Esophagus squamous epithelium (tissue), 5 donors: ENCODE data around the gene EGFL8. TPM values are rescaled to one million over a fixed set of nuclear protein-coding genes. Genes with fewer than 3 reads are reported as not detected.

Experiments used
- DNase-seq: peaks from one replicate; lab custom pipeline; 2025; lab: John Stamatoyannopoulos, UW
- H3K27ac ChIP-seq, 4 donors: fragments of 200-600 bp; sonication (generic); one replicate each; pipeline ENCODE4 v1.5.1; 2016 to 2019; ENCODE audit warnings: mild to moderate bottlenecking in 1 of 4
- H3K27me3 ChIP-seq, 4 donors: fragments of 200-600 bp; sonication (generic); 1 replicate in 3 of 4; 2 replicates in 1 of 4; pipeline versions ENCODE4 v1.5.1 to v1.6.0; 2017 to 2021; ENCODE audit warnings: antibody characterized with exemption in 1 of 4
- H3K36me3 ChIP-seq, 3 donors: fragments of 200-600 bp; sonication (generic); one replicate each; pipeline ENCODE4 v1.5.1; 2016 to 2019
- H3K4me1 ChIP-seq, 3 donors: fragments of 200-600 bp; sonication (generic); one replicate each; pipeline ENCODE4 v1.5.1; 2017 to 2019
- H3K4me3 ChIP-seq, 4 donors: fragments of 200-600 bp; sonication (generic); 1 replicate in 3 of 4; 2 replicates in 1 of 4; pipeline ENCODE4 v1.5.1; 2016 to 2019; ENCODE audit warnings: mild to moderate bottlenecking in 2 of 4, moderate library complexity in 1 of 4
- H3K9me3 ChIP-seq, 3 donors: fragments of 200-600 bp; sonication (generic); one replicate each; pipeline ENCODE4 v1.5.1; 2016 to 2019
- POLR2A ChIP-seq, 4 donors: fragments of 450-650 bp; IDR thresholded peaks; one replicate each; pipeline ENCODE4 v1.6.1; 2017; ENCODE audit warnings: antibody characterized with exemption in 4 of 4, mild to moderate bottlenecking in 4 of 4, moderate library complexity in 3 of 4
- WGBS, 2 donors: methylation state at CpG; one replicate each; pipeline ENCODE4 v1.1.5; 2018; 5-methylcytosine and 5-hydroxymethylcytosine counted together
- intact Hi-C: fragments of 100-400 bp; cut with DNase I; formaldehyde crosslinking; loops from one replicate; pipeline ENCODE4 v1.15.0; 2022
- total RNA-seq, 4 donors: library from RNA; depleted of rRNA; stranded (reverse); fragments of >200 nt; gene quantifications; one replicate each; pipeline ENCODE4 v1.1.0, GENCODE V29; 2016
- TF ChIP-seq, protein P1 (sequence below), 6 experiments: fragments of 450-650 bp in 4 of 6; fragments of 200-600 bp in 2 of 6; sonication (generic) in 2 of 6; IDR thresholded peaks; one replicate each; pipeline ENCODE4 v1.5.1; 2016 to 2019; ENCODE audit warnings: antibody characterized with exemption in 6 of 6, mild to moderate bottlenecking in 4 of 6, moderate library complexity in 4 of 6
- donor health status: DM: yes; HTN: yes; CAD: no.

The EGFL8 gene
- total RNA-seq, 4 donors from 2014 or later = 4.8 to 15.1 (median 8.2) TPM

DNA sequence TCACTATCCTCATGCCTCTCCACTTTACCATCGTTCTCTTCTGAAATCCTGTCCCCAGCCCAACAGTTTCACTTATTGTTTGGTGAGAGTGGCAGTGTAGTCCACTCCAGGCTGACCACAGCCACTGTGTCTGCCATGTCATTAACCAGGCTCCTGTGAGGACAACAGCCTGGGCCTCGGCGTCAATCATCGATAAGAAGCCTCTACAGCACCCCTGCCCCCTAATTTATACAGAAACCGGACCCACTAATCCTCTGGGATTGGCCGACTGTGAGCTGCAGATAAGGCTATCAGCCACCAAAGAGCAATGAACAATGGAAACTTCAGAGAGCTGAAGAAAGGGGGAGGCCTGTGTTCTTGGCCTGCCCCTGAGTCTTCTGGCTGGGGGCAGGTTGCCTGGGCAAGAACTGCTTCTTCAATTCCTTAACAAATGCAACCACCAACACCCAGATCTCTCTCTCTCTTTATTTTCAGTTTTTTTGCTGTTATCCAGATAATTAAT is 3.4 kb downstream of the EGFL8 start:
- no peak overlapping the region for H3K27ac ChIP-seq
- no peak overlapping the region for H3K4me3 ChIP-seq
- 88% methylated on average over 4 of the region's 6 CpGs for WGBS, 2 donors
- no peaks in the 10 kb centered on the region for H3K9me3 ChIP-seq
- intact Hi-C loops = no loop called here
- peaks cover 6 to 88% (median 33%) of the 10 kb centered on the region in 3 donors for H3K36me3 ChIP-seq
- peaks cover 0 to 10% (median 1%) of the 10 kb centered on the region in 3 donors for H3K4me1 ChIP-seq
- TF ChIP-seq POLR2A (IDR thresholded peaks at IDR 0.05) = no peak
- TF ChIP-seq, protein P1, sequence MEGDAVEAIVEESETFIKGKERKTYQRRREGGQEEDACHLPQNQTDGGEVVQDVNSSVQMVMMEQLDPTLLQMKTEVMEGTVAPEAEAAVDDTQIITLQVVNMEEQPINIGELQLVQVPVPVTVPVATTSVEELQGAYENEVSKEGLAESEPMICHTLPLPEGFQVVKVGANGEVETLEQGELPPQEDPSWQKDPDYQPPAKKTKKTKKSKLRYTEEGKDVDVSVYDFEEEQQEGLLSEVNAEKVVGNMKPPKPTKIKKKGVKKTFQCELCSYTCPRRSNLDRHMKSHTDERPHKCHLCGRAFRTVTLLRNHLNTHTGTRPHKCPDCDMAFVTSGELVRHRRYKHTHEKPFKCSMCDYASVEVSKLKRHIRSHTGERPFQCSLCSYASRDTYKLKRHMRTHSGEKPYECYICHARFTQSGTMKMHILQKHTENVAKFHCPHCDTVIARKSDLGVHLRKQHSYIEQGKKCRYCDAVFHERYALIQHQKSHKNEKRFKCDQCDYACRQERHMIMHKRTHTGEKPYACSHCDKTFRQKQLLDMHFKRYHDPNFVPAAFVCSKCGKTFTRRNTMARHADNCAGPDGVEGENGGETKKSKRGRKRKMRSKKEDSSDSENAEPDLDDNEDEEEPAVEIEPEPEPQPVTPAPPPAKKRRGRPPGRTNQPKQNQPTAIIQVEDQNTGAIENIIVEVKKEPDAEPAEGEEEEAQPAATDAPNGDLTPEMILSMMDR (IDR thresholded peaks at IDR 0.05) = no peak
- no peaks in the 10 kb centered on the region for H3K27me3 ChIP-seq
- no peak for DNase-seq

DNA sequence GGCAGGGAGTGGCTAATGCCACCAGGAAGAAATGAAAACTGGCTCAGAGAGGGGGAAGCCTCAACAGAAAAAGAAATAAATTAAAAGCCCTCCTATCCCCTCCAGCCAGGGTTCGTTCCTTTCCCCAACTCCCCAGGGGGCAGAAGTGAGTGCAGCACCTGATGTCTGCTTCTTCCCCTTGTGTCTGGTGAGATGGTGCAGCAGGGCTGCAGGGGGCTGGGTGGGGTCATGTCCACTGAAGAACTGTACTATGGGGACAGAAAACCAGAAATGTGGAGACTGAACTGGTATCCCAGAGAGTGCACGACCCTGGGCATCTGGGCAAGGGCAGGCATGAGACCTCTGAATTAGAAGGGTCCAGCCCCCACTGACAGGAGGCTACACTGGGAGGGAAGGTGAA is 4.0 kb downstream of the EGFL8 start:
- no peaks in the 10 kb centered on the region for H3K9me3 ChIP-seq
- no peaks in the 10 kb centered on the region for H3K27me3 ChIP-seq
- TF ChIP-seq POLR2A (IDR thresholded peaks at IDR 0.05) = no peak
- TF ChIP-seq, protein P1 (IDR thresholded peaks at IDR 0.05) = no peak
- H3K27ac ChIP-seq = no peak overlapping the region
- no peak overlapping the region for H3K4me3 ChIP-seq
- 49 to 61% methylated on average over 2 of the region's 2 CpGs for WGBS, 2 donors
- DNase-seq = no peak
- peaks cover 5 to 83% (median 30%) of the 10 kb centered on the region in 3 donors for H3K36me3 ChIP-seq
- intact Hi-C loops = no loop called here
- H3K4me1 ChIP-seq = peaks cover 0 to 12% (median 4%) of the 10 kb centered on the region in 3 donors

DNA sequence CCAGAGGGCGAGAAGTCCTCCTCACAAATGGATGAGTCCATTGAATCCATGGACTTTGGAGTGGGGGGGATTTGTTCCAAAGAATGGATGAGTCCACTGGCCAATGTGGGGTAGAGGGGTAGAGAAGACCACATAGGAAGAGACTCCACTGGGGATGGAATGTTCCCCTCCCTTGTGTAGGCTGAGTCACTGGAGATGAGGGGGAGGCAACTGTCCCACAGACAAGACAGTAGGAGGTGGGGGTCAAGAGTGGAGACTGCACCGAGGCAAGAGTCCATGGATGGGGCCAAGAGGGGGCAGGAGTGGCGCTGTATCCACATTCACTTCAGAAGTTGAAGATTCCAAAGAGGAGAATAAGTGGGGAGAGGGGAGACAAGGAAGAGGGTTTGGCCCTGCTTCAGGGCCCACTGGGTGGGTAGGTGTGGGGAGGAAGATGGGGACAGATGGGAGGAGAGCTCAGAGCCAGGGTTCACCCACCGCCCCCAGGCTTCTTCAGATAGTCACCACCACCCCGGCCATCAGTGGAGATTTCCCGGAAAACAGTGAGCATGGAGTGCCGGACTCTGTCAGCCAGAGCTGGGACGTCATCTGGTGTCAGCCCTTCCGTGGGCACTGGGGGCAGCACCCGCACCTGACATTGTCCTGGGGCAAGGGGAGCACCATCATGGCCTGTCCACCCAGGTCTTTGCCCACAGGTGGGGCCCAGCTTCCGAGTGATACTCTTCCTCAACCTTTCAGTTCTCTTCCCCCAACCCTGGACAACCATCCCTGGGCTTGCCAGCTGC is 4.6 kb downstream of the EGFL8 start:
- no peak overlapping the region for H3K4me3 ChIP-seq
- H3K27ac ChIP-seq = peak overlapping the region in 1 of 4 donors; percentile 3
- no peaks in the 10 kb centered on the region for H3K27me3 ChIP-seq
- no peak for DNase-seq
- 80 to 83% methylated on average over 7 to 11 of the region's 11 CpGs for WGBS, 2 donors
- no peaks in the 10 kb centered on the region for H3K9me3 ChIP-seq
- intact Hi-C loops = no loop called here
- TF ChIP-seq, protein P1 (IDR thresholded peaks at IDR 0.05) = no peak
- peaks cover 0 to 17% (median 4%) of the 10 kb centered on the region in 3 donors for H3K4me1 ChIP-seq
- peaks cover 5 to 77% (median 30%) of the 10 kb centered on the region in 3 donors for H3K36me3 ChIP-seq

DNA sequence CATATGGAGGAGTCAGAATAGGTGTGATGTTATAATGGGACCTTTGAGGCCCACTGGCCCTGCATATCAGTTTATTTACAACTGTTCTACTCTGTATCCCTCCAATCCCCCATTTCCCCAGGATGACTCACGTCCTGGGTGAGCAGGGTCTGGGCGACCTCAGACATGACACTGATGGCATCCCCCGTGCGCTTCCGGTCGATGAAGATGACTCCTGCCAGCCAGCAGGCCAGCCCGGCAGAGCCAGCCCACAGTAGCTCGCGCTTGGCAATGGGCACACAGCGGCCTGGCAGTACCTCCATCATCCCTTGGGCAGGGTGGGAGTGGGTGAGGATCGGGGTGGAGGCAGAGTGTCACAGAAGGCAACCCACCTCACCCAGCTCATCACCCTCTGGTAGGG is 5.9 kb downstream of the EGFL8 start:
- TF ChIP-seq POLR2A (IDR thresholded peaks at IDR 0.05) = no peak
- TF ChIP-seq, protein P1 (IDR thresholded peaks at IDR 0.05) = no peak
- Histone ChIP-seq H3K27ac (no peak overlapping the region), H3K4me1 (peaks cover 5 to 30% (median 11%) of the 10 kb centered on the region in 3 donors), H3K27me3 (no peaks in the 10 kb centered on the region), H3K9me3 (no peaks in the 10 kb centered on the region), H3K36me3 (peaks cover 5 to 64% (median 30%) of the 10 kb centered on the region in 3 donors), H3K4me3 (no peak overlapping the region)
- DNase-seq = no peak
- 87 to 89% methylated on average over 5 to 7 of the region's 11 CpGs for WGBS, 2 donors
- intact Hi-C loops = no loop called here

DNA sequence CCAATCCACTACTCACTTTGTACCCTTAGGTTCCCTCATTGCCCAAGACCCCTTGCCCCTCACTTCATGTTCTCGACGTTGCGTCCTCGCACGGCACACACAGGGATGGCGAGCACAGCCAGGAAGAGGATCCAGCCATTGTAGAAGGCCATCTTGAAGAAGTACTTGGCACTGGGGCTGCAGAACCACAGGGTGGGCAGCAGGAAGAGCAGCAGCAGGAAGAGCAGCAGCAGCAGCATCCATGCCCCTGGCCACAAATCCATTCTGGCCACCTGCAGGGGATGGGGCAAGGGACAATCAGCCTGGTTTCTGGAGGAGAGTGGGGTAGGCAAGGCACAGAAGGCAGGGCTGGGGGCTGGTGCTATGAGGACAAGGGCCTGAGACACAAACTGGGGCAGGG is 6.8 kb downstream of the EGFL8 start:
- TF ChIP-seq, protein P1 (IDR thresholded peaks at IDR 0.05) = no peak
- H3K9me3 ChIP-seq = no peaks in the 10 kb centered on the region
- intact Hi-C loops = no loop called here
- H3K27ac ChIP-seq = no peak overlapping the region
- no peak overlapping the region for H3K4me3 ChIP-seq
- H3K36me3 ChIP-seq = peaks cover 5 to 54% (median 30%) of the 10 kb centered on the region in 3 donors
- H3K27me3 ChIP-seq = no peaks in the 10 kb centered on the region
- 94% methylated on average over 5 of the region's 6 CpGs; no CpG with 5 or more reads in 1 of the 2 donors for WGBS, 2 donors
- peaks cover 11 to 36% (median 13%) of the 10 kb centered on the region in 3 donors for H3K4me1 ChIP-seq
- no peak for DNase-seq
